ENCODE results near the gene TJAP1.

The TJAP1 gene

GRCh38 chr6:43451939-43452338 is 25.4 kb upstream of the TJAP1 start:
- TF ChIP-seq SPI1 (IDR thresholded peaks at IDR 0.05; ENCODE audit: borderline replicate concordance, low read depth) (no peak), POLR2AphosphoS5 (IDR thresholded peaks at IDR 0.05; ENCODE audit: low read depth) (no peak), CTCF (IDR thresholded peaks at IDR 0.05; ENCODE audit: insufficient read depth, low read length) (no peak), REST (IDR thresholded peaks at IDR 0.05; ENCODE audit: insufficient replicate concordance, low read depth) (no peak), GABPA (IDR thresholded peaks at IDR 0.05; ENCODE audit: low read depth) (no peak)
- no peak overlapping the region for H3K4me3 ChIP-seq (replicated peaks; ENCODE audit: insufficient read depth, low read length)
- no peak overlapping the region for H3K27ac ChIP-seq (replicated peaks)
- no peak for DNase-seq (ENCODE audit: low read depth in 1 of 2, low spot score in 1 of 2)
- peaks cover 12% of the 10 kb centered on the region for H3K27me3 ChIP-seq (ENCODE audit: insufficient read depth, poor library complexity, severe bottlenecking)

GRCh38 chr6:43452896-43453295 is 24.5 kb upstream of the TJAP1 start:
- DNase-seq (ENCODE audit: low read depth in 1 of 2, low spot score in 1 of 2) = no peak
- no peak for TF ChIP-seq GABPA (IDR thresholded peaks at IDR 0.05; ENCODE audit: low read depth)
- TF ChIP-seq POLR2AphosphoS5 (IDR thresholded peaks at IDR 0.05; ENCODE audit: low read depth) = no peak
- TF ChIP-seq REST (IDR thresholded peaks at IDR 0.05; ENCODE audit: insufficient replicate concordance, low read depth) = no peak
- no peak for TF ChIP-seq CTCF (IDR thresholded peaks at IDR 0.05; ENCODE audit: insufficient read depth, low read length)
- no peak for TF ChIP-seq SPI1 (IDR thresholded peaks at IDR 0.05; ENCODE audit: borderline replicate concordance, low read depth)
- Histone ChIP-seq H3K27ac (replicated peaks) (no peak overlapping the region), H3K4me3 (replicated peaks; ENCODE audit: insufficient read depth, low read length) (no peak overlapping the region), H3K27me3 (ENCODE audit: insufficient read depth, poor library complexity, severe bottlenecking) (peaks cover 13% of the 10 kb centered on the region)

GRCh38 chr6:43453831-43454230 is 23.5 kb upstream of the TJAP1 start:
- TF ChIP-seq POLR2AphosphoS5 (IDR thresholded peaks at IDR 0.05; ENCODE audit: low read depth) (no peak), CTCF (IDR thresholded peaks at IDR 0.05; ENCODE audit: insufficient read depth, low read length) (no peak), REST (IDR thresholded peaks at IDR 0.05; ENCODE audit: insufficient replicate concordance, low read depth) (no peak), GABPA (IDR thresholded peaks at IDR 0.05; ENCODE audit: low read depth) (no peak), SPI1 (IDR thresholded peaks at IDR 0.05; ENCODE audit: borderline replicate concordance, low read depth) (no peak)

More at GRCh38 chr6:43453831-43454230, 23.5 kb upstream of the TJAP1 start:
- DNase-seq (ENCODE audit: low read depth in 1 of 2, low spot score in 1 of 2) = no peak
- Histone ChIP-seq H3K4me3 (replicated peaks; ENCODE audit: insufficient read depth, low read length) (no peak overlapping the region), H3K27me3 (ENCODE audit: insufficient read depth, poor library complexity, severe bottlenecking) (peaks cover 13% of the 10 kb centered on the region), H3K27ac (replicated peaks) (no peak overlapping the region)

Measured in HL-60 (cell line).